Adrenal gland (tissue), 12 donors: ENCODE data around the gene RAB27B. TPM values are rescaled to one million over a fixed set of nuclear protein-coding genes. Genes with fewer than 3 reads are reported as not detected.

Experiments used
- DNase-seq, 7 donors: peaks; one replicate each; pipeline ENCODE4 v3.0.0-alpha.2; 2019 to 2020
- H3K27ac ChIP-seq, 5 donors: fragments of 200-600 bp; sonication (generic) in 4 of 5; 1 replicate in 3 of 5; 2 replicates in 2 of 5; pipeline versions ENCODE4 v1.5.1 to v1.8.0; 2016 to 2020; ENCODE audit warnings: mild to moderate bottlenecking in 1 of 5
- H3K27me3 ChIP-seq: fragments of 200-600 bp; 2 replicates; pipeline ENCODE4 v1.8.0; 2021
- H3K36me3 ChIP-seq, 2 donors: fragments of 200-600 bp; replicated peaks in 1 of 2; 1 replicate in 1 of 2; 2 replicates in 1 of 2; pipeline versions ENCODE4 v1.5.1 to v1.8.0; 2018 to 2022
- H3K4me1 ChIP-seq, 2 donors: fragments of 200-600 bp; replicated peaks in 1 of 2; 1 replicate in 1 of 2; 2 replicates in 1 of 2; pipeline versions ENCODE4 v1.5.1 to v1.8.0; 2018 to 2021
- H3K4me3 ChIP-seq, 4 donors: fragments of 200-600 bp; sonication (generic) in 3 of 4; one replicate each; pipeline ENCODE4 v1.5.1; 2016 to 2018
- H3K9me3 ChIP-seq, 3 donors: fragments of 200-600 bp; sonication (generic) in 1 of 3; replicated peaks in 1 of 3; 1 replicate in 2 of 3; 2 replicates in 1 of 3; pipeline versions ENCODE4 v1.5.1 to v1.8.0; 2016 to 2021
- CTCF ChIP-seq, 6 experiments: fragments of 450-650 bp in 4 of 6; fragments of 200-600 bp in 2 of 6; sonication (generic) in 1 of 6; IDR thresholded peaks; 1 replicate in 5 of 6; 2 replicates in 1 of 6; pipeline versions ENCODE4 v1.5.1 to v1.8.0; 2016 to 2021; ENCODE audit warnings: antibody characterized with exemption in 6 of 6, mild to moderate bottlenecking in 2 of 6, moderate library complexity in 1 of 6
- POLR2A ChIP-seq, 2 donors: fragments of 450-650 bp; IDR thresholded peaks; one replicate each; pipeline ENCODE4 v1.6.1; 2017; ENCODE audit warnings: antibody characterized with exemption in 2 of 2, mild to moderate bottlenecking in 2 of 2, moderate library complexity in 1 of 2
- WGBS, 4 donors: extraction: QIAGEN DNeasy Blood & Tissue Kit in 2 of 4; methylation state at CpG; one replicate each; pipeline versions ENCODE4 v1.1.5 to v1.1.7; 2013 to 2017; 5-methylcytosine and 5-hydroxymethylcytosine counted together
- intact Hi-C, 2 donors: fragments of 100-400 bp; cut with DNase I; formaldehyde crosslinking; loops; one replicate each; pipeline versions ENCODE4 v1.14.1 to v1.15.0; 2022 to 2023
- polyA plus RNA-seq, 3 donors: library from polyadenylated mRNA; stranded (reverse); fragments of 200-250 nt in 2 of 3; fragments of 350-450 nt in 1 of 3; fragmentation: Illumina TruSeq in 1 of 3; extraction: RNeasy Lipid Tissue Mini Kit (QIAGEN cat#74804) in 1 of 3; gene quantifications; one replicate each; pipeline ENCODE4 v1.2.3, GENCODE V29; 2013 to 2014
- total RNA-seq, 9 donors: library from RNA; depleted of rRNA in 4 of 9; stranded (reverse); fragments of >200 nt in 4 of 9; fragments of 120-200 nt in 1 of 9; fragmentation: NEBNext Ultra II Directional in 1 of 9; extraction: Animal tissue kit (Norgen Biotek cat#: 25700) in 1 of 9; gene quantifications; one replicate each; pipeline versions ENCODE4 v1.1.0 to v1.2.4, GENCODE V29; 2013 to 2023
- donor health status: healthy with polysubstance abuse.
- donor health status: Bipolar disorder and iron deficiency.
- donor health status: DM: yes; HTN: yes; CAD: no.
- donor health status: DM: no; HTN: no; CAD: no.
- donor health status: DM: no; HTN: no; CAD: no.
- donor health status: DM: yes; HTN: yes; CAD: no.

The RAB27B gene
- total and polyA plus RNA-seq, 12 donors: 0.04 to 3.9 (median 1.1) TPM; not detected in 3

- 74 to 79% (median 78%) methylated on average over 9 of the region's 9 CpGs for WGBS, 4 donors
- intact Hi-C loops: no loop called here
- Histone ChIP-seq H3K27ac (no peak overlapping the region), H3K4me3 (no peak overlapping the region), H3K27me3 (no peaks in the 10 kb centered on the region), H3K4me1 (no peaks in the 10 kb centered on the region), H3K9me3 (no peaks in the 10 kb centered on the region), H3K36me3 (no peaks in the 10 kb centered on the region)
- TF ChIP-seq CTCF (IDR thresholded peaks at IDR 0.05) (no peak), POLR2A (IDR thresholded peaks at IDR 0.05) (no peak)
- DNase-seq: no peak
These were observed 31.6 kb downstream of the RAB27B start for GRCh38 chr18:54859667-54860421.

- H3K27me3 ChIP-seq: no peaks in the 10 kb centered on the region
- no peak for DNase-seq
- H3K4me3 ChIP-seq: no peak overlapping the region
- H3K9me3 ChIP-seq: no peaks in the 10 kb centered on the region
- no peak for TF ChIP-seq POLR2A (IDR thresholded peaks at IDR 0.05)
- no peak for TF ChIP-seq CTCF (IDR thresholded peaks at IDR 0.05)
- H3K4me1 ChIP-seq: no peaks in the 10 kb centered on the region
- 47 to 66% (median 51%) methylated on average over 1 of the region's 1 CpG for WGBS, 4 donors
- intact Hi-C loops: no loop called here
- no peaks in the 10 kb centered on the region for H3K36me3 ChIP-seq
- H3K27ac ChIP-seq: no peak overlapping the region
These were observed 32.7 kb downstream of the RAB27B start for GRCh38 chr18:54860941-54861340.

DNA sequence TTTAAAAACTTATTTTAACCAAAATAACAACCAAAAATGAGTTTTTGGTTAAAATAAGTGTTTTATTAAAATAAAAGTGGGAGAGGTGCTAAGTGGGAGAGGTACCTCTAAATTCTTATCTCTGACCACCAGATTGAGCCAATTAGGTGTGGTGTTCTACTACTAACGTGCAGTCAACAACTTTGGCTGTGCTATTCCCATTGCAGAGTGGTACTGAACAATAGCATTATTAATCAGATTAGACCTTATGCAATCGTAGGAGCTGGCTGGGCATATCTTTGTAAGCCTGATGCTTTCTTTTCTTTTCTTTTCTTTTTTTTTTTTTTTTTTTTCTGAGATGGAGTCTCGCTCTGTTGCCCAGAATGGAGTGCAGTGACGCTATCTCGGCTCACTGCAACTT lies 38.9 kb downstream of the RAB27B start:
- no peaks in the 10 kb centered on the region for H3K36me3 ChIP-seq
- 79 to 92% (median 87%) methylated on average over 5 of the region's 5 CpGs for WGBS, 4 donors
- DNase-seq: no peak
- no peaks in the 10 kb centered on the region for H3K27me3 ChIP-seq
- no peak overlapping the region for H3K4me3 ChIP-seq
- intact Hi-C loops: no loop called here
- no peaks in the 10 kb centered on the region for H3K4me1 ChIP-seq
- TF ChIP-seq POLR2A (IDR thresholded peaks at IDR 0.05) (no peak), CTCF (IDR thresholded peaks at IDR 0.05) (no peak)
- no peak overlapping the region for H3K27ac ChIP-seq
- H3K9me3 ChIP-seq: no peaks in the 10 kb centered on the region

DNA sequence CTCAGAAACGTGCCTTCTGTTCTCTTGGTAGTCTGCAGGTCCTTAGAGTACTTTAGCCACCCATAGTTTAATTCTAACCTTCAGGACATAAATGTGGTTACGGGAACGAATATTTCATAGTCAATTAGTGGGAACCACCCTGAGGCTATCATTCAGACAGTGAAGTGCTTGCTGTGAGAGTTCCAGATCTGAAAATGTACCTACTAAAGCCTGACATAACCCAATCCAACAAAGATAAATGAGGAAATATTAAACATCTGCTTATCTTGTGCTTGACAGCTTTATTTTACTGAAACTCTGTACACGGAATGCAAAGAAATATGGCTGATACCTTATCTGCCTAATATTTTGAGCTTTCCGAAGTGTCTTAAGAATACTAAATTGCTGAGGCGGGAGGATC lies 43.0 kb downstream of the RAB27B start:
- 55 to 67% (median 62%) methylated on average over 6 of the region's 6 CpGs for WGBS, 4 donors
- TF ChIP-seq CTCF (IDR thresholded peaks at IDR 0.05) (no peak), POLR2A (IDR thresholded peaks at IDR 0.05) (no peak)
- Histone ChIP-seq H3K27me3 (no peaks in the 10 kb centered on the region), H3K9me3 (no peaks in the 10 kb centered on the region), H3K4me3 (no peak overlapping the region), H3K4me1 (no peaks in the 10 kb centered on the region), H3K36me3 (no peaks in the 10 kb centered on the region), H3K27ac (no peak overlapping the region)
- intact Hi-C loops: no loop called here
- DNase-seq: no peak
